BLaER1 treated with 17β-estradiol and CSF1 and Interleukin-3, amounts not matched to agents 10 nM and 100 nM (cell line): ENCODE results near the gene GIMAP5.

ENCODE experiments used
- H3K27ac ChIP-seq, 11 experiments: shearing (Covaris generic); formaldehyde crosslinking; 2 replicates each; pipeline ENCODE4 v1.8.1; 2022
- H3K27me3 ChIP-seq, 11 experiments: shearing (Covaris generic); formaldehyde crosslinking; 2 replicates each; pipeline ENCODE4 v1.8.1; 2022
- H3K36me3 ChIP-seq, 11 experiments: shearing (Covaris generic); formaldehyde crosslinking; 2 replicates each; pipeline ENCODE4 v1.8.1; 2022
- H3K4me1 ChIP-seq, 10 experiments: shearing (Covaris generic); formaldehyde crosslinking; 2 replicates each; pipeline ENCODE4 v1.8.1; 2022
- H3K4me2 ChIP-seq, 11 experiments: shearing (Covaris generic); formaldehyde crosslinking; 2 replicates each; pipeline ENCODE4 v1.8.1; 2022
- H3K4me3 ChIP-seq, 10 experiments: shearing (Covaris generic); formaldehyde crosslinking; 2 replicates each; pipeline ENCODE4 v1.8.1; 2022
- H3K9ac ChIP-seq, 11 experiments: shearing (Covaris generic); formaldehyde crosslinking; 2 replicates each; pipeline ENCODE4 v1.8.1; 2022
- H3K9me3 ChIP-seq, 11 experiments: shearing (Covaris generic); formaldehyde crosslinking; replicated peaks in 1 of 11; 2 replicates each; pipeline ENCODE4 v1.8.1; 2022
- H4K20me1 ChIP-seq, 11 experiments: shearing (Covaris generic); formaldehyde crosslinking; 2 replicates each; pipeline ENCODE4 v1.8.1; 2022
- Cebpa-rat ChIP-seq, 11 experiments: shearing (Covaris generic); IDR thresholded peaks; 2 replicates each; pipeline ENCODE4 v1.8.1; 2022

GIMAP5 gene

GRCh38 chr7:150738591-150739001 is 1.4 kb downstream of the GIMAP5 start:
- TF ChIP-seq Cebpa-rat (IDR thresholded peaks at IDR 0.05): no peak
- H3K9ac ChIP-seq: peak overlapping the region in 2 of 11 experiments; percentile 79 to 80; a peak in 5 of 22 replicates
- no peaks in the 10 kb centered on the region for H3K27me3 ChIP-seq
- peaks cover 0 to 45% (median 0%) of the 10 kb centered on the region in 11 experiments; a peak in 2 of 22 replicates for H4K20me1 ChIP-seq
- peaks cover 0 to 41% (median 0%) of the 10 kb centered on the region in 11 experiments; a peak in 6 of 22 replicates for H3K36me3 ChIP-seq
- peak overlapping the region in 3 of 11 experiments; percentile 83 to 88 (median 85); a peak in 6 of 22 replicates for H3K4me2 ChIP-seq
- H3K4me1 ChIP-seq: peaks cover 11 to 77% (median 14%) of the 10 kb centered on the region in 10 experiments
- H3K4me3 ChIP-seq: peak overlapping the region in 3 of 10 experiments; percentile 60 to 67 (median 63); a peak in 6 of 20 replicates
- peaks cover 0 to 10% (median 0%) of the 10 kb centered on the region in 11 experiments; a peak in 7 of 22 replicates for H3K9me3 ChIP-seq
- peak overlapping the region in 2 of 11 experiments; percentile 54 to 58; a peak in 2 of 22 replicates for H3K27ac ChIP-seq

GRCh38 chr7:150739033-150739432 is 1.8 kb downstream of the GIMAP5 start:
- 0 out of 22 replicates have a peak overlapping the region, but pooled peaks of 1 of the 11 experiments have one; percentile 58 for H3K27ac ChIP-seq
- no peaks in the 10 kb centered on the region for H3K27me3 ChIP-seq
- peak overlapping the region in 3 of 10 experiments; percentile 60 to 67 (median 63); a peak in 5 of 20 replicates for H3K4me3 ChIP-seq
- H3K9me3 ChIP-seq: peaks cover 0 to 10% (median 0%) of the 10 kb centered on the region in 11 experiments; a peak in 7 of 22 replicates
- H3K4me1 ChIP-seq: peaks cover 11 to 73% (median 14%) of the 10 kb centered on the region in 10 experiments
- TF ChIP-seq Cebpa-rat (IDR thresholded peaks at IDR 0.05): no peak
- H3K4me2 ChIP-seq: peak overlapping the region in 3 of 11 experiments; percentile 83 to 88 (median 85); a peak in 6 of 22 replicates
- peak overlapping the region in 2 of 11 experiments; percentile 79 to 80; a peak in 4 of 22 replicates for H3K9ac ChIP-seq
- H4K20me1 ChIP-seq: peaks cover 0 to 49% (median 0%) of the 10 kb centered on the region in 11 experiments; a peak in 2 of 22 replicates
- H3K36me3 ChIP-seq: peaks cover 0 to 46% (median 0%) of the 10 kb centered on the region in 11 experiments; a peak in 6 of 22 replicates

- Histone ChIP-seq H3K9ac (peak overlapping the region in 1 of 11 experiments; percentile 80; a peak in 1 of 22 replicates), H4K20me1 (peaks cover 0 to 53% (median 0%) of the 10 kb centered on the region in 11 experiments; a peak in 2 of 22 replicates)
- no peak for TF ChIP-seq Cebpa-rat (IDR thresholded peaks at IDR 0.05)
These were observed 2.8 kb downstream of the GIMAP5 start for GRCh38 chr7:150740053-150740452.

GRCh38 chr7:150742286-150742968 is 5.2 kb downstream of the GIMAP5 start:
- Histone ChIP-seq H3K4me1 (peaks cover 4 to 48% (median 6%) of the 10 kb centered on the region in 10 experiments), H3K4me2 (peak overlapping the region in 2 of 11 experiments; percentile 14 to 29; a peak in 2 of 22 replicates), H3K9me3 (peaks cover 0 to 7% (median 0%) of the 10 kb centered on the region in 11 experiments; a peak in 7 of 22 replicates), H3K36me3 (peaks cover 0 to 50% (median 0%) of the 10 kb centered on the region in 11 experiments; a peak in 6 of 22 replicates), H3K4me3 (no peak overlapping the region), H3K27me3 (no peaks in the 10 kb centered on the region), H3K27ac (no peak overlapping the region), H4K20me1 (peaks cover 0 to 53% (median 0%) of the 10 kb centered on the region in 11 experiments; a peak in 2 of 22 replicates), H3K9ac (no peak overlapping the region; a peak in 1 of 22 replicates)
- no peak for TF ChIP-seq Cebpa-rat (IDR thresholded peaks at IDR 0.05)

More at GRCh38 chr7:150740053-150740452, 2.8 kb downstream of the GIMAP5 start:
- Histone ChIP-seq H3K27ac (no peak overlapping the region), H3K36me3 (peaks cover 0 to 50% (median 0%) of the 10 kb centered on the region in 11 experiments; a peak in 6 of 22 replicates), H3K4me2 (peak overlapping the region in 3 of 11 experiments; percentile 83 to 88 (median 85); a peak in 6 of 22 replicates), H3K4me1 (peaks cover 11 to 65% (median 14%) of the 10 kb centered on the region in 10 experiments), H3K9me3 (peaks cover 0 to 7% (median 0%) of the 10 kb centered on the region in 11 experiments; a peak in 7 of 22 replicates), H3K4me3 (peak overlapping the region in 2 of 10 experiments; percentile 63 to 67; a peak in 4 of 20 replicates), H3K27me3 (no peaks in the 10 kb centered on the region)

GRCh38 chr7:150744041-150744656 is 6.9 kb downstream of the GIMAP5 start:
- peaks cover 0 to 50% (median 0%) of the 10 kb centered on the region in 11 experiments; a peak in 6 of 22 replicates for H3K36me3 ChIP-seq
- no peak overlapping the region for H3K4me3 ChIP-seq
- H3K9me3 ChIP-seq: peaks cover 0 to 7% (median 0%) of the 10 kb centered on the region in 11 experiments; a peak in 7 of 22 replicates
- TF ChIP-seq Cebpa-rat (IDR thresholded peaks at IDR 0.05): no peak
- no peak overlapping the region for H3K9ac ChIP-seq
- H3K27ac ChIP-seq: no peak overlapping the region
- no peaks in the 10 kb centered on the region for H3K27me3 ChIP-seq
- H3K4me1 ChIP-seq: peaks cover 0 to 58% (median 0%) of the 10 kb centered on the region in 10 experiments; a peak in 5 of 20 replicates
- peak overlapping the region in 2 of 11 experiments; percentile 14 to 36; a peak in 2 of 22 replicates for H3K4me2 ChIP-seq
- peaks cover 0 to 53% (median 0%) of the 10 kb centered on the region in 11 experiments; a peak in 2 of 22 replicates for H4K20me1 ChIP-seq

- Histone ChIP-seq H4K20me1 (peaks cover 0 to 43% (median 0%) of the 10 kb centered on the region in 11 experiments; a peak in 2 of 22 replicates), H3K4me1 (peaks cover 0 to 49% (median 0%) of the 10 kb centered on the region in 10 experiments; a peak in 5 of 20 replicates), H3K9ac (no peak overlapping the region), H3K4me3 (no peak overlapping the region), H3K9me3 (peaks cover 0 to 2% (median 0%) of the 10 kb centered on the region in 11 experiments; a peak in 7 of 22 replicates), H3K36me3 (peaks cover 0 to 44% (median 0%) of the 10 kb centered on the region in 11 experiments; a peak in 6 of 22 replicates), H3K27ac (no peak overlapping the region), H3K4me2 (no peak overlapping the region), H3K27me3 (no peaks in the 10 kb centered on the region)
- no peak for TF ChIP-seq Cebpa-rat (IDR thresholded peaks at IDR 0.05)
These were observed 7.9 kb downstream of the GIMAP5 start for GRCh38 chr7:150745086-150745485.

GRCh38 chr7:150745876-150746275 is 8.7 kb downstream of the GIMAP5 start:
- Histone ChIP-seq H3K4me1 (peaks cover 0 to 41% (median 0%) of the 10 kb centered on the region in 10 experiments; a peak in 4 of 20 replicates), H3K9ac (no peak overlapping the region), H3K9me3 (no peaks in the 10 kb centered on the region), H3K4me2 (no peak overlapping the region), H4K20me1 (peaks cover 0 to 35% (median 0%) of the 10 kb centered on the region in 11 experiments; a peak in 2 of 22 replicates), H3K27me3 (no peaks in the 10 kb centered on the region), H3K36me3 (peaks cover 0 to 36% (median 0%) of the 10 kb centered on the region in 11 experiments; a peak in 6 of 22 replicates), H3K4me3 (no peak overlapping the region), H3K27ac (no peak overlapping the region)
- no peak for TF ChIP-seq Cebpa-rat (IDR thresholded peaks at IDR 0.05)

- no peak for TF ChIP-seq Cebpa-rat (IDR thresholded peaks at IDR 0.05)
- H3K27me3 ChIP-seq: no peaks in the 10 kb centered on the region
- H3K27ac ChIP-seq: no peak overlapping the region
These were observed 9.7 kb downstream of the GIMAP5 start for GRCh38 chr7:150746921-150747320.

More at GRCh38 chr7:150746921-150747320, 9.7 kb downstream of the GIMAP5 start:
- Histone ChIP-seq H3K9me3 (no peaks in the 10 kb centered on the region), H3K4me2 (no peak overlapping the region), H3K4me3 (no peak overlapping the region), H3K4me1 (peaks cover 0 to 32% (median 0%) of the 10 kb centered on the region in 10 experiments; a peak in 4 of 20 replicates), H3K9ac (no peak overlapping the region), H4K20me1 (peaks cover 0 to 25% (median 0%) of the 10 kb centered on the region in 11 experiments; a peak in 2 of 22 replicates), H3K36me3 (peaks cover 0 to 25% (median 0%) of the 10 kb centered on the region in 11 experiments; a peak in 6 of 22 replicates)
